Measurements from ENCODE around the gene MKI67. TPM values are rescaled to one million over a fixed set of nuclear protein-coding genes. Genes with fewer than 3 reads are reported as not detected.

MKI67 gene
- total RNA-seq, 1 donor from 2014 or later: 2.1 TPM

GRCh38 chr10:128072046-128072445 lies 54.2 kb downstream of the MKI67 start:
- no peak for TF ChIP-seq CTCF (IDR thresholded peaks at IDR 0.05)
- Histone ChIP-seq H3K4me3 (no peak overlapping the region), H3K27ac (no peak overlapping the region), H3K4me1 (no peaks in the 10 kb centered on the region), H3K27me3 (no peaks in the 10 kb centered on the region), H3K36me3 (peaks cover 100% of the 10 kb centered on the region), H3K9me3 (no peaks in the 10 kb centered on the region)
- DNase-seq: no peak
- ATAC-seq: no peak
- intact Hi-C loops (cut with DNase I): no loop called here

DNA sequence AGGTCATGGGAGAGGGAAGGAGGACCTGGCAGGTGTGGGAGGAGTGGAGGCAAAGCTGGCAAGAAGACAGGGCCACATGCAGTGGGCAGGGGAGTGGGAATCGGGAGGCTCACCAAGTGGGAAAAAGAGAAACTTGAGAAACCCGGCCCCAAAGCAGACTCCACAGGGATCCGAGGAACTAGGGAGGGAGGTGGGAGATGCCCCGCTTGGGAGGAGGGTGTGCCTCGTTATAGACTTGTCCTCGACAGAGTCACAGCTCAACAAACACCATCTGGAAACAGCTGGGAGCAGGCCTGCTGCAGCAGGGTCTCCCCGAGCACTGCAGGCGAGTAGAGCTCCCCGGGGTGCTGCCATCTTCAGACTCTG lies 54.8 kb downstream of the MKI67 start:
- intact Hi-C loops (cut with DNase I): no loop called here
- Histone ChIP-seq H3K27ac (no peak overlapping the region), H3K27me3 (no peaks in the 10 kb centered on the region), H3K4me1 (no peaks in the 10 kb centered on the region), H3K9me3 (no peaks in the 10 kb centered on the region), H3K4me3 (no peak overlapping the region), H3K36me3 (peaks cover 100% of the 10 kb centered on the region)
- no peak for ATAC-seq
- TF ChIP-seq CTCF (IDR thresholded peaks at IDR 0.05): no peak
- DNase-seq: peak; percentile 40

DNA sequence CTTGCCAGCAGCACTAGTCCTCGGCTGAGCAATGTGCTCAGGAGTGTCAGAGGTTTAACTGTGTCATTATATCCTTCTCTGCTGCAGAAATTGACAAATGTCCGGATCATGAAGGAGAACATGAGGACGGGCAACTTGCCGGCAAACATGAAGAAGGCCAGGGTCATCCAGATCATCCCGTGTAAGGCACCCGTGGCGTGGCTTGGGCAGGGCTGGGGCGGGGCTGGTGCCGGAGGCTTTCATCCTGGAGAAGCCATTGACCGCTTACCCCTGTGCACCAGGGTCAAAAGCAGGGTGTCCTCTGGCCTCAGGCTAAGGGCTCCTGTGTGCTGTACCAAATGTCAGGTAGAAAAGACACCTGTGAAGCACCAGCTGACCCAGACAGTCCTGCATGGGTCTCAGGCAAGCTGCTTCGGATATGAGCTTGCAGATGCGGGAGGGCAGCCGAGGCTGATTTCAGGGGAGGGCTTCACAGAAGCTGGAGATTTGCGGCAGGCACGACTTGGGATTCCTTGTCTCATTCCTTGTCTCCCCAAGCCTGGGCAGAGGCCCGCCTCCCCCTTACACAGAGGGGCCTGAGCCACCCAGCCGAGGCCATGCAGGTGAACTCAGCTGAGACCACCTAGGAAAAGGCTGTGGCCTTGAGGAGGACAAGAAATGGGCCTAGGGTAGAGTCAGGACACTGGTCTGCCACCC lies 55.4 kb downstream of the MKI67 start:
- no peaks in the 10 kb centered on the region for H3K27me3 ChIP-seq
- intact Hi-C loops (cut with DNase I): no loop called here
- no peak overlapping the region for H3K27ac ChIP-seq
- DNase-seq (peak; percentile 48), ATAC-seq (no peak)
- no peak overlapping the region for H3K4me3 ChIP-seq
- no peaks in the 10 kb centered on the region for H3K4me1 ChIP-seq
- TF ChIP-seq CTCF (IDR thresholded peaks at IDR 0.05): no peak
- peaks cover 100% of the 10 kb centered on the region for H3K36me3 ChIP-seq
- no peaks in the 10 kb centered on the region for H3K9me3 ChIP-seq

- Histone ChIP-seq H3K27me3 (no peaks in the 10 kb centered on the region), H3K9me3 (no peaks in the 10 kb centered on the region), H3K4me1 (peaks cover 6% of the 10 kb centered on the region), H3K36me3 (peaks cover 100% of the 10 kb centered on the region), H3K27ac (no peak overlapping the region), H3K4me3 (no peak overlapping the region)
- DNase-seq: peak; percentile 29
- no peak for TF ChIP-seq CTCF (IDR thresholded peaks at IDR 0.05)
- intact Hi-C loops (cut with DNase I): no loop called here
- ATAC-seq: no peak
These were observed 56.1 kb downstream of the MKI67 start for GRCh38 chr10:128070161-128070560.

- DNase-seq (peak; percentile 78), ATAC-seq (peak; percentile 71)
- H3K9me3 ChIP-seq: no peaks in the 10 kb centered on the region
- no peaks in the 10 kb centered on the region for H3K27me3 ChIP-seq
- peaks cover 97% of the 10 kb centered on the region for H3K36me3 ChIP-seq
- H3K4me3 ChIP-seq: no peak overlapping the region
- TF ChIP-seq CTCF (IDR thresholded peaks at IDR 0.05): peak; percentile 84
- H3K4me1 ChIP-seq: peaks cover 10% of the 10 kb centered on the region
- intact Hi-C loops (cut with DNase I): no loop called here
- H3K27ac ChIP-seq: no peak overlapping the region
These were observed 56.7 kb downstream of the MKI67 start for GRCh38 chr10:128069351-128070051.
